ENCODE results near the gene SLC4A11. TPM values are rescaled to one million over a fixed set of nuclear protein-coding genes. Genes with fewer than 3 reads are reported as not detected.
"Not testable (repeated sequence)": the region's sequence is repeated elsewhere in the genome, so short reads cannot be mapped to it uniquely, and the experiment has no call there.

SLC4A11 gene
- total RNA-seq, 2 experiments from 2014 or later, result 1.6 to 1.8 TPM

GRCh38 chr20:3202965-3203314, 36.0 kb downstream of the SLC4A11 start:
- peaks cover 21% of the 10 kb centered on the region for H3K4me1 Mint-ChIP-seq
- no peaks in the 10 kb centered on the region for H3K27me3 Mint-ChIP-seq
- peaks cover 42% of the 10 kb centered on the region for H3K36me3 Mint-ChIP-seq (ENCODE audit: low read depth)
- DNase-seq, result no peak
- peak overlapping the region; percentile 89 for H3K4me3 Mint-ChIP-seq
- no peaks in the 10 kb centered on the region for H3K9me3 Mint-ChIP-seq
- ChIA-PET POLR2A (interaction anchor here (0.9 to 3.9 kb wide), 18 partner anchors 10 to 551 kb away, joined by 3 to 22 read pairs (median 4); partner anchors contain the start of genes FASTKD5, LZTS3, NOP56 and PTPRA), CTCF (interaction anchor here (0.6 to 1.6 kb wide), 4 partner anchors 16 to 114 kb away, joined by 3 to 6 read pairs (median 4); no protein-coding TSS in a partner anchor)
- H3K27ac Mint-ChIP-seq, result peak overlapping the region; percentile 91

- DNase-seq, result no peak
- Mint-ChIP-seq H3K4me1 (peaks cover 26% of the 10 kb centered on the region), H3K9me3 (no peaks in the 10 kb centered on the region), H3K27ac (no peak overlapping the region), H3K36me3 (ENCODE audit: low read depth) (peaks cover 61% of the 10 kb centered on the region), H3K4me3 (no peak overlapping the region), H3K27me3 (no peaks in the 10 kb centered on the region)
- ChIA-PET CTCF (no interaction called here), POLR2A (no interaction called here)
Observed at GRCh38 chr20:3199976-3200755, 38.8 kb downstream of the SLC4A11 start.

- peaks cover 20% of the 10 kb centered on the region for H3K4me1 Mint-ChIP-seq
- ChIA-PET CTCF (no interaction called here), POLR2A (no interaction called here)
- H3K27me3 Mint-ChIP-seq, result no peaks in the 10 kb centered on the region
- no peaks in the 10 kb centered on the region for H3K9me3 Mint-ChIP-seq
- H3K4me3 Mint-ChIP-seq, result no peak overlapping the region
- no peak overlapping the region for H3K27ac Mint-ChIP-seq
- no peak for DNase-seq
- peaks cover 65% of the 10 kb centered on the region for H3K36me3 Mint-ChIP-seq (ENCODE audit: low read depth)
Observed at GRCh38 chr20:3199206-3199605, 39.8 kb downstream of the SLC4A11 start.

- no peaks in the 10 kb centered on the region for H3K9me3 Mint-ChIP-seq
- no peak overlapping the region for H3K4me3 Mint-ChIP-seq
- ChIA-PET CTCF (no interaction called here), POLR2A (no interaction called here)
- H3K36me3 Mint-ChIP-seq (ENCODE audit: low read depth), result peaks cover 71% of the 10 kb centered on the region
- no peak for DNase-seq
- H3K4me1 Mint-ChIP-seq, result peaks cover 8% of the 10 kb centered on the region
- H3K27me3 Mint-ChIP-seq, result no peaks in the 10 kb centered on the region
- H3K27ac Mint-ChIP-seq, result no peak overlapping the region
Observed at GRCh38 chr20:3195590-3196237, 43.3 kb downstream of the SLC4A11 start.

- Mint-ChIP-seq H3K27ac (no peak overlapping the region), H3K9me3 (no peaks in the 10 kb centered on the region), H3K4me1 (peaks cover 8% of the 10 kb centered on the region), H3K36me3 (ENCODE audit: low read depth) (peaks cover 68% of the 10 kb centered on the region), H3K4me3 (no peak overlapping the region), H3K27me3 (no peaks in the 10 kb centered on the region)
- DNase-seq, result no peak
- CTCF ChIA-PET, result no interaction called here
- POLR2A ChIA-PET, result no interaction called here
Observed at GRCh38 chr20:3194617-3195280, 44.2 kb downstream of the SLC4A11 start.

GRCh38 chr20:3193806-3194616, 45.0 kb downstream of the SLC4A11 start:
- CTCF ChIA-PET, result interaction anchor here (0.6 kb wide), 1 partner anchor 51 kb away, joined by 3 read pairs; no protein-coding TSS in a partner anchor
- H3K27ac Mint-ChIP-seq, result no peak overlapping the region

GRCh38 chr20:3192226-3193015, 46.6 kb downstream of the SLC4A11 start:
- no peaks in the 10 kb centered on the region for H3K27me3 Mint-ChIP-seq
- H3K9me3 Mint-ChIP-seq, result no peaks in the 10 kb centered on the region
- CTCF ChIA-PET, result no interaction called here
- POLR2A ChIA-PET, result interaction anchor here (0.6 to 2.0 kb wide), 2 partner anchors 11 to 13 kb away, joined by 3 to 13 read pairs; no protein-coding TSS in a partner anchor
- no peak for DNase-seq
- peaks cover 5% of the 10 kb centered on the region for H3K4me1 Mint-ChIP-seq
- no peak overlapping the region for H3K4me3 Mint-ChIP-seq
- no peak overlapping the region for H3K27ac Mint-ChIP-seq
- peaks cover 64% of the 10 kb centered on the region for H3K36me3 Mint-ChIP-seq (ENCODE audit: low read depth)

More at GRCh38 chr20:3193806-3194616, 45.0 kb downstream of the SLC4A11 start:
- no peaks in the 10 kb centered on the region for H3K27me3 Mint-ChIP-seq
- no peak overlapping the region for H3K4me3 Mint-ChIP-seq
- no peak for DNase-seq
- H3K36me3 Mint-ChIP-seq (ENCODE audit: low read depth), result peaks cover 68% of the 10 kb centered on the region
- peaks cover 5% of the 10 kb centered on the region for H3K4me1 Mint-ChIP-seq
- POLR2A ChIA-PET, result interaction anchor here (2.0 kb wide), 1 partner anchor 9 kb away, joined by 13 read pairs; no protein-coding TSS in a partner anchor
- H3K9me3 Mint-ChIP-seq, result no peaks in the 10 kb centered on the region

GRCh38 chr20:3190681-3191111, 48.3 kb downstream of the SLC4A11 start:
- ChIA-PET POLR2A (no interaction called here), CTCF (no interaction called here)
- Mint-ChIP-seq H3K9me3 (no peaks in the 10 kb centered on the region), H3K36me3 (ENCODE audit: low read depth) (peaks cover 54% of the 10 kb centered on the region), H3K27me3 (no peaks in the 10 kb centered on the region), H3K27ac (no peak overlapping the region), H3K4me3 (no peak overlapping the region), H3K4me1 (peaks cover 2% of the 10 kb centered on the region)
- DNase-seq, result no peak

GRCh38 chr20:3189561-3190131, 49.3 kb downstream of the SLC4A11 start:
- Mint-ChIP-seq H3K4me3 (no peak overlapping the region), H3K27ac (no peak overlapping the region)
- POLR2A ChIA-PET, result interaction anchor here (0.9 kb wide), 1 partner anchor 20 kb away, joined by 3 read pairs; the partner anchor contains the start of gene ITPA

GRCh38 chr20:3188823-3189413, 50.1 kb downstream of the SLC4A11 start:
- Mint-ChIP-seq H3K36me3 (ENCODE audit: low read depth) (peaks cover 42% of the 10 kb centered on the region), H3K27ac (no peak overlapping the region), H3K4me3 (no peak overlapping the region), H3K27me3 (no peaks in the 10 kb centered on the region), H3K9me3 (no peaks in the 10 kb centered on the region), H3K4me1 (no peaks in the 10 kb centered on the region)
- ChIA-PET CTCF (no interaction called here), POLR2A (interaction anchor here (0.9 kb wide), 1 partner anchor 21 kb away, joined by 3 read pairs; the partner anchor contains the start of gene ITPA)
- no peak for DNase-seq

More at GRCh38 chr20:3189561-3190131, 49.3 kb downstream of the SLC4A11 start:
- Mint-ChIP-seq H3K36me3 (ENCODE audit: low read depth) (peaks cover 46% of the 10 kb centered on the region), H3K4me1 (no peaks in the 10 kb centered on the region), H3K9me3 (no peaks in the 10 kb centered on the region), H3K27me3 (no peaks in the 10 kb centered on the region)
- DNase-seq, result no peak
- CTCF ChIA-PET, result no interaction called here

- H3K9me3 Mint-ChIP-seq, H3K27me3 Mint-ChIP-seq, H3K4me1 Mint-ChIP-seq, CTCF ChIA-PET, H3K27ac Mint-ChIP-seq, DNase-seq, H3K4me3 Mint-ChIP-seq: not testable (repeated sequence)
- peaks cover 39% of the 10 kb centered on the region for H3K36me3 Mint-ChIP-seq (ENCODE audit: low read depth)
- POLR2A ChIA-PET, result interaction anchor here (1.9 kb wide), 1 partner anchor 15 kb away, joined by 7 read pairs; no protein-coding TSS in a partner anchor
Observed at GRCh38 chr20:3187861-3188260, 51.1 kb downstream of the SLC4A11 start.
